ENCODE measurements around the gene EIF1AD.

- no peak for TF ChIP-seq POLR2A (IDR thresholded peaks at IDR 0.05; ENCODE audit: low read depth, low read length)
- no peak for TF ChIP-seq POLR2AphosphoS5 (IDR thresholded peaks at IDR 0.05; ENCODE audit: low read depth, low read length)
- no peak for TF ChIP-seq TAF1 (IDR thresholded peaks at IDR 0.05; ENCODE audit: borderline replicate concordance, low read depth, low read length)
Observed at GRCh38 chr11:65978391-65979238, 23.3 kb downstream of the EIF1AD start.

Measured in GM12892 (cell line).